H1 (cell line): ENCODE data around the gene SPATA13. TPM values are rescaled to one million over a fixed set of nuclear protein-coding genes. Genes with fewer than 3 reads are reported as not detected.

Experiments used
- CTCF ChIA-PET: fragments of 300-600 bp; sonication (Branson Sonifier 250); formaldehyde crosslinking; loops from one replicate; lab custom pipeline; 2021; ENCODE audit not compliant: partially characterized antibody; lab: Charles Lee
- POLR2A ChIA-PET: fragments of 300-600 bp; sonication (Branson Sonifier 250); formaldehyde crosslinking; loops from one replicate; lab custom pipeline; 2021; ENCODE audit warnings: inconsistent platforms; ENCODE audit not compliant: partially characterized antibody; lab: Charles Lee
- DNase-seq, 2 experiments: peaks; one replicate each; pipeline versions ENCODE4 v3.0.0 to v3.0.0-alpha.2; 2010 to 2022; ENCODE audit warnings: low spot score in 2 of 2, low read depth in 1 of 2, mixed read lengths in 1 of 2
- FAIRE-seq: peaks from 2 replicates; lab custom pipeline; 2011; peaks lifted over from hg19 to GRCh38; lab: Jason Lieb, UNC
- H2AFZ ChIP-seq: 2 replicates; pipeline ENCODE4 v1.8.1; 2012; ENCODE audit warnings: low read length, inconsistent platforms
- H2AK5ac ChIP-seq: 2 replicates; pipeline ENCODE4 v1.6.1; 2013; ENCODE audit warnings: low read depth, low read length
- H2BK120ac ChIP-seq: replicated peaks from 2 replicates; pipeline ENCODE3; 2013; ENCODE audit warnings: low read depth, low read length, inconsistent platforms
- H2BK12ac ChIP-seq: 2 replicates; pipeline ENCODE4 v1.6.1; 2013; ENCODE audit warnings: low read depth, low read length
- H2BK15ac ChIP-seq: 2 replicates; pipeline ENCODE4 v1.6.1; 2013; ENCODE audit warnings: low read length
- H2BK20ac ChIP-seq: 2 replicates; pipeline ENCODE4 v1.6.1; 2013; ENCODE audit warnings: low read length
- H2BK5ac ChIP-seq: 2 replicates; pipeline ENCODE4 v1.6.1; 2013; ENCODE audit warnings: low read depth, low read length
- H3K14ac ChIP-seq: 2 replicates; pipeline ENCODE4 v1.6.1; 2013; ENCODE audit warnings: inconsistent platforms; ENCODE audit not compliant: insufficient read length
- H3K18ac ChIP-seq: 2 replicates; pipeline ENCODE4 v1.6.1; 2013; ENCODE audit warnings: low read length; ENCODE audit errors: extremely low read depth
- H3K23ac ChIP-seq: 2 replicates; pipeline ENCODE4 v1.6.1; 2013; ENCODE audit warnings: inconsistent platforms; ENCODE audit not compliant: insufficient read length
- H3K23me2 ChIP-seq: 2 replicates; pipeline ENCODE4 v1.6.1; 2013; ENCODE audit warnings: low read depth, low read length
- H3K27ac ChIP-seq: 2 replicates; pipeline ENCODE4 v1.6.1; 2011; ENCODE audit warnings: low read depth, low read length, inconsistent platforms
- H3K27me3 ChIP-seq, 4 experiments: replicated peaks in 1 of 4; 1 replicate in 1 of 4; 2 replicates in 3 of 4; pipeline versions ENCODE4 v1.6.1 to v1.8.1; 2011 to 2013; ENCODE audit warnings: low read length in 3 of 4, mild to moderate bottlenecking in 3 of 4, inconsistent platforms in 2 of 4, mixed read lengths in 2 of 4, moderate library complexity in 1 of 4; ENCODE audit not compliant: control insufficient read depth in 3 of 4, insufficient read depth in 3 of 4; ENCODE audit errors: extremely low read depth in 1 of 4
- H3K36me3 ChIP-seq, 4 experiments: 2 replicates each; pipeline versions ENCODE4 v1.6.1 to v1.8.1; 2011 to 2013; ENCODE audit warnings: mild to moderate bottlenecking in 4 of 4, low read length in 3 of 4, moderate library complexity in 2 of 4, control low read depth in 1 of 4, inconsistent platforms in 1 of 4; ENCODE audit not compliant: insufficient read depth in 4 of 4, control insufficient read depth in 2 of 4
- H3K4ac ChIP-seq: replicated peaks from 2 replicates; pipeline ENCODE3; 2013; ENCODE audit warnings: low read length, low read depth, mixed read lengths, inconsistent platforms; ENCODE audit not compliant: insufficient read length
- H3K4me1 ChIP-seq, 4 experiments: replicated peaks in 1 of 4; 1 replicate in 1 of 4; 2 replicates in 3 of 4; pipeline versions ENCODE4 v1.6.1 to v1.8.1; 2011 to 2013; ENCODE audit warnings: low read length in 3 of 4, inconsistent platforms in 2 of 4, mixed read lengths in 1 of 4; ENCODE audit not compliant: insufficient read depth in 4 of 4, control insufficient read depth in 3 of 4
- H3K4me2 ChIP-seq, 2 experiments: 2 replicates each; pipeline versions ENCODE4 v1.6.1 to v1.8.1; 2011 to 2013; ENCODE audit warnings: low read depth in 2 of 2, low read length in 2 of 2, control low read depth in 1 of 2, inconsistent platforms in 1 of 2, mild to moderate bottlenecking in 1 of 2; ENCODE audit not compliant: insufficient read depth in 1 of 2
- H3K4me3 ChIP-seq, 4 experiments: fragments of 200-600, 300-600 bp in 1 of 4; sonication (generic), shearing (Covaris generic), sonication (Bioruptor Twin) in 1 of 4; 2 replicates each; pipeline versions ENCODE4 v1.5.1 to v1.8.1; 2011 to 2016; ENCODE audit warnings: low read length in 4 of 4, low read depth in 3 of 4, control low read depth in 2 of 4, inconsistent platforms in 2 of 4, mild to moderate bottlenecking in 2 of 4, mixed read lengths in 1 of 4, moderate library complexity in 1 of 4; ENCODE audit not compliant: insufficient read depth in 2 of 4; ENCODE audit errors: extremely low read depth in 1 of 4
- H3K56ac ChIP-seq: replicated peaks from 2 replicates; pipeline ENCODE3; 2013; ENCODE audit warnings: low read depth, mild to moderate bottlenecking, mixed read lengths, low read length, inconsistent platforms; ENCODE audit not compliant: insufficient read length
- H3K79me1 ChIP-seq: 2 replicates; pipeline ENCODE4 v1.6.1; 2013; ENCODE audit warnings: low read depth, low read length, control low read depth
- H3K79me2 ChIP-seq, 2 experiments: 2 replicates each; pipeline versions ENCODE4 v1.6.1 to v1.8.1; 2012 to 2013; ENCODE audit warnings: low read length in 2 of 2, mild to moderate bottlenecking in 2 of 2, inconsistent platforms in 1 of 2; ENCODE audit not compliant: insufficient read depth in 2 of 2, control insufficient read depth in 1 of 2
- H3K9ac ChIP-seq, 4 experiments: replicated peaks in 1 of 4; 1 replicate in 1 of 4; 2 replicates in 3 of 4; pipeline versions ENCODE4 v1.6.1 to v1.8.1; 2011 to 2013; ENCODE audit warnings: low read depth in 3 of 4, low read length in 3 of 4, control low read depth in 2 of 4, mild to moderate bottlenecking in 2 of 4, moderate library complexity in 2 of 4, inconsistent platforms in 1 of 4; ENCODE audit errors: extremely low read depth in 1 of 4
- H3K9me3 ChIP-seq, 2 experiments: 2 replicates each; pipeline versions ENCODE4 v1.6.1 to v1.8.1; 2012 to 2013; ENCODE audit warnings: mild to moderate bottlenecking in 2 of 2, moderate library complexity in 2 of 2, control low read depth in 1 of 2, inconsistent platforms in 1 of 2, low read depth in 1 of 2, low read length in 1 of 2, mixed read lengths in 1 of 2; ENCODE audit not compliant: insufficient read depth in 2 of 2
- H4K20me1 ChIP-seq, 2 experiments: replicated peaks in 1 of 2; 2 replicates each; pipeline versions ENCODE3 to v1.8.1; 2011 to 2013; ENCODE audit warnings: inconsistent platforms in 2 of 2, low read length in 2 of 2, mild to moderate bottlenecking in 1 of 2; ENCODE audit not compliant: insufficient read depth in 2 of 2, control insufficient read depth in 1 of 2
- H4K5ac ChIP-seq: 2 replicates; pipeline ENCODE4 v1.6.1; 2013; ENCODE audit warnings: low read length, low read depth, mixed read lengths, inconsistent platforms; ENCODE audit not compliant: insufficient read length
- H4K8ac ChIP-seq: 2 replicates; pipeline ENCODE4 v1.8.0; 2013; ENCODE audit warnings: mild to moderate bottlenecking, moderate library complexity, low read length, inconsistent platforms; ENCODE audit not compliant: insufficient read depth; ENCODE audit errors: extremely low read depth
- H4K91ac ChIP-seq: replicated peaks from 2 replicates; pipeline ENCODE3; 2013; ENCODE audit warnings: low read length, mixed read lengths, inconsistent platforms; ENCODE audit not compliant: insufficient read length
- BCL11A ChIP-seq, 2 experiments: IDR thresholded peaks; one replicate each; pipeline ENCODE4 v1.6.1; 2011; ENCODE audit warnings: low read depth in 2 of 2, low read length in 2 of 2, mild to moderate bottlenecking in 2 of 2
- CBX5 ChIP-seq: fragments of 300-800, 300-1000 bp; sonication (generic); IDR thresholded peaks from 2 replicates; pipeline ENCODE4 v1.7.1; 2016; ENCODE audit warnings: antibody characterized with exemption, low read length, low read depth
- CBX8 ChIP-seq: fragments of 300-800, 300-1000 bp; sonication (generic); IDR thresholded peaks from 2 replicates; pipeline ENCODE4 v1.7.1; 2016; ENCODE audit warnings: low read depth, low read length, borderline replicate concordance
- HDAC6 ChIP-seq: IDR thresholded peaks from one replicate; pipeline ENCODE4 v1.7.1; 2012; ENCODE audit warnings: low read depth, mild to moderate bottlenecking, inconsistent platforms, low read length, moderate library complexity
- KDM5A ChIP-seq: fragments of 200-600 bp; IDR thresholded peaks from 2 replicates; pipeline ENCODE4 v1.7.1; 2012; ENCODE audit warnings: mild to moderate bottlenecking, low read length, inconsistent platforms, mixed read lengths
- RFX5 ChIP-seq: IDR thresholded peaks from 2 replicates; pipeline ENCODE4 v1.6.1; 2011; ENCODE audit warnings: low read depth, low read length, improper control_type of control experiment, borderline replicate concordance
- SP4 ChIP-seq: IDR thresholded peaks from 2 replicates; pipeline ENCODE4 v1.6.1; 2012; ENCODE audit warnings: low read length, inconsistent platforms
- TAF7 ChIP-seq: optimal IDR thresholded peaks from 2 replicates; pipeline ENCODE3; 2011; ENCODE audit warnings: low read depth, mild to moderate bottlenecking, inconsistent platforms, low read length, moderate library complexity, borderline replicate concordance
- WGBS, 2 experiments: shearing (Covaris generic) in 1 of 2; methylation state at CpG; one replicate each; pipeline versions ENCODE4 v1.1.6 to v1.1.7; 2013 to 2015; ENCODE audit warnings: low lambda C conversion rate in 2 of 2, mixed read lengths in 2 of 2, inconsistent platforms in 1 of 2, low coverage in 1 of 2, missing lambda C conversion rate in 1 of 2; ENCODE audit not compliant: insufficient replicate concordance in 2 of 2, insufficient coverage in 1 of 2, insufficient read length in 1 of 2; ENCODE audit errors: extremely low coverage in 1 of 2, missing lambda C conversion rate in 1 of 2; 5-methylcytosine and 5-hydroxymethylcytosine counted together
- polyA plus RNA-seq, 7 experiments: library from polyadenylated mRNA; depleted of rRNA in 3 of 7; stranded (reverse) in 5 of 7; unstranded in 2 of 7; fragments of >200 nt in 5 of 7; fragments of 200-250 nt in 2 of 7; gene quantifications; 1 replicate in 5 of 7; 2 replicates in 1 of 7; 4 replicates in 1 of 7; pipeline versions ENCODE4 v1.2.1 to v1.2.3, GENCODE V29; 2011 to 2013; ENCODE audit warnings: missing spikeins in 2 of 7, mixed read lengths in 2 of 7
- total RNA-seq: library from RNA; stranded (reverse); fragmentation: NEBNext Ultra II Directional; extraction: Animal tissue kit (Norgen Biotek cat#: 25700); gene quantifications from 2 replicates; pipeline ENCODE4 v1.2.1, GENCODE V29; 2021
- TF ChIP-seq, protein P1 (sequence below), 3 experiments: IDR thresholded peaks; 1 replicate in 2 of 3; 2 replicates in 1 of 3; pipeline versions ENCODE4 v1.5.1 to v1.6.1; 2011; ENCODE audit warnings: low read length in 3 of 3, mild to moderate bottlenecking in 3 of 3, inconsistent platforms in 2 of 3, low read depth in 1 of 3, moderate library complexity in 1 of 3; ENCODE audit not compliant: insufficient read depth in 1 of 3; ENCODE audit errors: control extremely low read depth in 1 of 3

The SPATA13 gene
- total and polyA plus RNA-seq, 2 of the 8 experiments (the other 6 are each of a cell fraction or from before 2014, with no cell fraction given) = 12.6 to 30.9 TPM

DNA sequence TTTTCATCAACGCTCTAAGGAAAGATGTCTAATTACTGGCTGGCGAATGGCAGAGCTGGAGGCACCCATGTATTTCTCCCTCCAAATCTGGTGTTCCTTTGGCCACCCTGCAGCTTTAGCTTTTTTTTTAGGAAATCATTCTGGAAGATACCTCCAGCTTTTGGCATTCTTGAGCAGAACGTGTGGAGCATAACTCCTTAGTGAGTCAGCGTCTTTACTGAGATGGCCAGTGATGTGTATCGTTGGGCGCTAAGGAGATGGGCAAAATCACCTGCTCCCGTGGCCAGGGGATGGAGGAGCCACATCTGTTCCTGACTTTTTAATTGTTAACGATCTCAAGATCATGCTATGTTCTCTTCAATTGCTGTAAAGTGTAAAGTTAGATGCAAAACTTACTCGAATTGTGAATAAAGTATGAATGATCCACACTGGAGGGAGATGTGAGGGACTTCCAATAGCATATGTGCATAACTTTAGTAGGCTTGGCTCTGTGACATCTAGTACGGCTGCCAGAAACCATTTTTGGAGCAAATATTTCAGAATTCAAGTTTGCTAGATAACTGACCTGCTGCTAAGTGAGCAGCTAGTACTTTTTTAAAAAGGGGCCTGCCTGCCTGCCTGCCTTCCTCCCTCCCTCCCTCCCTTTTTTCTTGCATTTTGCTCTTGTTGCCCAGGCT is 124.5 kb downstream of the SPATA13 start:
- no peak overlapping the region for H3K4ac ChIP-seq
- no peak overlapping the region for H3K4me3 ChIP-seq
- 92% methylated on average over 10 of the region's 10 CpGs; no CpG with 5 or more reads in 1 of the 2 experiments for WGBS, 2 experiments
- CTCF ChIA-PET = no interaction called here
- no peak overlapping the region for H3K56ac ChIP-seq
- no peak overlapping the region for H3K4me2 ChIP-seq
- peaks cover 0 to 6% (median 0%) of the 10 kb centered on the region in 4 experiments; a peak in 2 of 8 replicates for H3K36me3 ChIP-seq
- H3K79me2 ChIP-seq = no peaks in the 10 kb centered on the region
- no peak overlapping the region for H2BK15ac ChIP-seq
- no peak overlapping the region for H4K8ac ChIP-seq
- H2BK5ac ChIP-seq = no peak overlapping the region
- H4K20me1 ChIP-seq = peaks cover 0 to 4% of the 10 kb centered on the region in 2 experiments
- no peak overlapping the region for H2BK20ac ChIP-seq
- H3K27me3 ChIP-seq = no peaks in the 10 kb centered on the region
- H3K23me2 ChIP-seq = no peaks in the 10 kb centered on the region
- no peak for DNase-seq
- no peak overlapping the region for H4K5ac ChIP-seq
- H2AFZ ChIP-seq = no peak overlapping the region
- H3K9ac ChIP-seq = no peak overlapping the region
- no peak for FAIRE-seq
- no peak overlapping the region for H3K23ac ChIP-seq
- H2BK120ac ChIP-seq = no peak overlapping the region
- no peak for TF ChIP-seq HDAC6
- TF ChIP-seq CBX8 = no peak
- TF ChIP-seq SP4 = no peak
- TF ChIP-seq, protein P1, sequence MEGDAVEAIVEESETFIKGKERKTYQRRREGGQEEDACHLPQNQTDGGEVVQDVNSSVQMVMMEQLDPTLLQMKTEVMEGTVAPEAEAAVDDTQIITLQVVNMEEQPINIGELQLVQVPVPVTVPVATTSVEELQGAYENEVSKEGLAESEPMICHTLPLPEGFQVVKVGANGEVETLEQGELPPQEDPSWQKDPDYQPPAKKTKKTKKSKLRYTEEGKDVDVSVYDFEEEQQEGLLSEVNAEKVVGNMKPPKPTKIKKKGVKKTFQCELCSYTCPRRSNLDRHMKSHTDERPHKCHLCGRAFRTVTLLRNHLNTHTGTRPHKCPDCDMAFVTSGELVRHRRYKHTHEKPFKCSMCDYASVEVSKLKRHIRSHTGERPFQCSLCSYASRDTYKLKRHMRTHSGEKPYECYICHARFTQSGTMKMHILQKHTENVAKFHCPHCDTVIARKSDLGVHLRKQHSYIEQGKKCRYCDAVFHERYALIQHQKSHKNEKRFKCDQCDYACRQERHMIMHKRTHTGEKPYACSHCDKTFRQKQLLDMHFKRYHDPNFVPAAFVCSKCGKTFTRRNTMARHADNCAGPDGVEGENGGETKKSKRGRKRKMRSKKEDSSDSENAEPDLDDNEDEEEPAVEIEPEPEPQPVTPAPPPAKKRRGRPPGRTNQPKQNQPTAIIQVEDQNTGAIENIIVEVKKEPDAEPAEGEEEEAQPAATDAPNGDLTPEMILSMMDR (IDR thresholded peaks at IDR 0.05; ENCODE audit: control extremely low read depth in 1 of 3, insufficient read depth in 1 of 3, low read depth in 1 of 3, low read length in 3 of 3) = no peak
- no peak for TF ChIP-seq BCL11A (IDR thresholded peaks at IDR 0.05; ENCODE audit: low read depth in 2 of 2, low read length in 2 of 2)
- TF ChIP-seq CBX5 = no peak
- no peak for TF ChIP-seq TAF7
- TF ChIP-seq KDM5A = no peak
- TF ChIP-seq RFX5 = no peak
- H3K79me1 ChIP-seq = no peaks in the 10 kb centered on the region; the same call in 1 of the 2 replicates
- no peak overlapping the region for H3K14ac ChIP-seq
- no peak overlapping the region for H3K27ac ChIP-seq
- H2BK12ac ChIP-seq = no peak overlapping the region
- no peak overlapping the region for H3K18ac ChIP-seq
- no peak overlapping the region for H2AK5ac ChIP-seq
- POLR2A ChIA-PET = no interaction called here
- no peaks in the 10 kb centered on the region for H3K9me3 ChIP-seq
- no peak overlapping the region for H4K91ac ChIP-seq
- no peaks in the 10 kb centered on the region for H3K4me1 ChIP-seq
